HTERT RPE-1 (cell line): ENCODE measurements around the gene EDN1.
"Not testable (repeated sequence)": the region's sequence is repeated elsewhere in the genome, so short reads cannot be mapped to it uniquely, and the experiment has no call there.

Experiments
- in situ Hi-C: fragments of 300-500 bp; cut with MboI; formaldehyde crosslinking; loops from 4 replicates; pipeline ENCODE4 v1.14.3; 2020; ENCODE audit warnings: low sequenced_read_pairs

Gene EDN1

DNA sequence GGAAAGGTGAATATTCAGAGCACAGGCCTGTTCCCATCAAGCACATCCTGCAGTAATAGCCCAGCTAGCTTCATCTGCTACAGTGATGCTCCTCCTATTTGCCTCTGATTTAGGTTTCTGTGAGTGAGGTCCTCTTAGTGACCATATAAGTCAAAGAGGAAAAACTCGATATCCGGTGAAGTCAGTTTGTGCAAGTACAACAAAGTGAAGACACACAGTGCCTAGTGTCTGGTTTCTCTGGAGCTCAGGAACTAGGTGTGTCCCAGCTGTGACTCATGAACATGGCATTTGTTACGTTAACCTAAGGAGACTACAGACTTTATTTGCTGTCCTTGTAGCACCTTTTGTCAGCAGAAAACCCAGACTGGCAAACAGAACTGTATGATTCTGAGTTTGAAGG, 33.9 kb downstream of the EDN1 start:
- in situ Hi-C loops: no loop called here

DNA sequence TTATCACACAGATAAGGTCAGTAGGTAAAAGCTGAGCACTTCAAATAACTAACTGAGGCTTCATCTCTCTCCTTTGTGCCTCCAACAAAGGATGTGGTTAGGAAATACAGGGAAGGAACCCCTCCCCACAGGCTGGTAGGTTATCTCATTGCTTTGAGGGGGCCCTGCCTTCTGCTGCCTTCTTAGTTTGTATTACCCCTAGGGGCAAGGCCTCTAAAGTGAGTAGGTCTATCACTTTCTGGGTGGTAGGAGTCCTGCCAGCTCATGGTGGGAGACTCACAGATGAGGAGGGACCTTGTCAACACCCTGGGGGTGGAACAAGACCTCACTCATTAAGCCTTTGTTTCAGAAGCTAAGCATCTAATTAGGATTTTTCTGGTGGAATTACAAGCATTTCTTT, 34.6 kb downstream of the EDN1 start:
- in situ Hi-C loops: no loop called here

DNA sequence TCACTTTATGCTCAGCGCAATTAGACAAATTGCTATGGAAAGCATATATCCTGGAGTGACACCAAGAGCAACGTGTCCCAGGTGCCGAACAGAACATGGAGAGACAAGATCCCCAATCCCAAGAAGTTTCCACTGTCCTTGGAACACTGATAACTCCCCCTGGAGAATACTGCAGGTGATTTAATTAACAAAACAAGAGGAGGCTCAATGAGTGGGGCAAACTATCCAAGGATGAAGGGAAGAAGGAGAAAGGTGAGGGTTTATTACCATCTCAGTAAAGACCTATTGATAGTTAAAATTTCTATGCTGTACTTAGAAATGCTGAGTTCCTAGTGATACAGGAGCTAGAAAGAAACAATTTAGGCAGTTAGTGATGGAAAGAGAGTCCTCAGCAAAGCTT, 35.7 kb downstream of the EDN1 start:
- in situ Hi-C loops: no loop called here

DNA sequence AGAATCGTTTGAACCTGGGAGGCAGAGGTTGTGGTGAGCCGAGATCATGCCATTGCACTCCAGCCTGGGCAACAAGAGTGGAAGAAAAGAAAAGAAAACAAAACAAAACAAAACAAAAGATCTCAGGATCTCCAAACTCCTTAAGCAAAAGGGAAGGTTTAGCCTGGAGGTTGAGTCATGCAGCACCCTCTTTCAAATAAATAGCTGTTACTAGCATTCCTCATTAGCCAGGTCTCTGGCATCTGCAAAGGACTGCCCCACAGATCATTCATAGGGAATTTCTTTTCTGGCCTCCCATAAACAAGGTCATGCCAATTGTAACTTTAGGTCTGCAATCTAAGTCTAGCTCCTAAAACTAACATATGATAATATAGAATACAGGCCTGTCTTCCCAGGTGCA, 37.2 kb downstream of the EDN1 start:
- in situ Hi-C loops: no loop called here

DNA sequence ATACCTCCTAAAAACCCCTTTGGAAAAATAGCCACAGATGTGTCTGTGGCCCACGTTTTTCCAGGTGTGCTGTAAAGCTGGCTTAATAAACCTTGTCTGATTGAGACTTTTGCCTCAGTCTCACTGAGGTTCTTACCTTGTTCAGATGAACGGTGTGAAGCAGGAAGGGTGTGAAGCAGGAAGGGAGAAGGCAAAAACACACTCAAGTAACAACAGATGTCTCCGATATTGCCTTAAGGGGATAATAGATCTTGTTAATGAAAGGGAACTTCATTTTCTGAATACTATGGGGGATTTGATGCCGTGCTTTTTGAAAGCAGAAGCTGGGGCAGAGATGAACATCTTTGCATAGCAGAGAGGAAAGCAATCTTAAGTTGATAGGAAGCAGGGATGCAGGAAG, 37.8 kb downstream of the EDN1 start:
- in situ Hi-C loops: no loop called here

DNA sequence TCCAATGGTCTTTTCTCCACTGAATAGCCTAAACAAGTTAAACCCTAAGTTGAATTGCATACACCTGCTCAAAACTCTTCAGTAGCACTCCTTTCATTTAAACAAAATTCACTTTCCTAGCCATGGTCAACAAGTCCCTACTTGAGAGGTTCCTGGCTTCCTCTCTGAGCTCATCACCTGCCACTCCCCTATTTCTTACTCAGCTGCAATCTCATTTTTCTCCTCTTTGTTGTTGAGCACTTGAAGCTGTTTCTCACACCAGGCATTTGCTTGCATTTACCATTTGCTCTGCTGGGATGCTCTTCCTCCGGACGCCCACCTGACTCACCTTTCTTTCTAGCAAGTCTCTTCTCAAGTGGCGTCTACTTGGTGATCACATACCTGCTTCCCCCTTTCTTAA, 38.5 kb downstream of the EDN1 start:
- in situ Hi-C loops: no loop called here

DNA sequence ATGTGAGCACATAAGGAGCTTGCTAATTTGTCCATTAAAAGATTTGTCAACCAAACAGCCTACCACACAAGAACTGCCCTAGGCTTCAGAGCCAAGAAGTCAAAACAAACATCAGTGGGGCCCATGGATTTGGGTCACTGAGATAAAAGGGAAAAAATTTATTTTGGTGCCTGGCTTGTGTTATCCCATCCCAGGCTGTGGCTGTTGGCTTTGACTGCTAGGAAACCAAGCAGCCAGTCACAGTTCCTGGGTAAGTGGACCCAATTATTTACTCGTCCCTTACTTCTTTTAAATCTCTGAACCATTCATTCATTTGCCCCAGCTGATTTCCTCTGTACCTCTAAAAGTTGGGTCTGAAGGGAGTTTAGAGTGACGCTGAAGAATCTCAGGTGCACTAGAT, 41.3 kb downstream of the EDN1 start:
- in situ Hi-C loops: no loop called here

DNA sequence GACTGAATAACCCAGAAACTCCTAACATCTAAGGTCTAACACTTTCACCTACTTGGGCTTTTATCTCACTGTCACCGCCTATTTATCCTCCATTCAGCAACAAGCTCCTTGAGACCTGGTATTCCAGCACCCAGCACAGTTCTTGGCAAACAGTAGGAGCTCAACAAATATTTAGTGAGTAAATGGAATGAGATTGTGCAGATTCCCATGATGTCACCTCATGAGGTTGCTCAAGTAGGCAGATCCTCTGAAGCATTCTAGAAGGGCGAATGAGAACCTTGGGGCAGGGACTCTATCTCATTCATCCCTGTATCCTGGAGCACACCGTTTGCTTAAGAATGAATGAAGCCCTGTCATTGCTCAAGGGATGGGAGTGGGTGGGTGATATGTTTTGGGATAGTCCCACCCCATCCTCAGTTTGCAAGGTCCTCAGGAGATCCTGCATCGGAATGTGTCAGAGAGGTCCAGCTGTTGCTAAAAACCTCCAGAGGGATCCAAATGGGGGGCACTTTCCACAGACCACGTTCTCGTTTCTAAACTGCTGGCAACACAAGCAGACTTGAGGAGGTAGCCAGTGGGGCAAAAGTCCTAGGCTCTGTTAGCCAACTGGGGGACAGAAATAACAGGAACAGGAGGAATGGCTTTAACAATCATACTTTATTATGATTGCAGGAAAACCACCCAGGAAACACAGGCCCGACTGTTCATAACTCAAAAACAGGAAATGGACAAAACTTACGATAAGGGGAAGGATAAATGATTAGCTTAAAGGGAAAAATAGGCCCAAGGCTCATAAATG, 42.0 kb downstream of the EDN1 start:
- in situ Hi-C loops: no loop called here

DNA sequence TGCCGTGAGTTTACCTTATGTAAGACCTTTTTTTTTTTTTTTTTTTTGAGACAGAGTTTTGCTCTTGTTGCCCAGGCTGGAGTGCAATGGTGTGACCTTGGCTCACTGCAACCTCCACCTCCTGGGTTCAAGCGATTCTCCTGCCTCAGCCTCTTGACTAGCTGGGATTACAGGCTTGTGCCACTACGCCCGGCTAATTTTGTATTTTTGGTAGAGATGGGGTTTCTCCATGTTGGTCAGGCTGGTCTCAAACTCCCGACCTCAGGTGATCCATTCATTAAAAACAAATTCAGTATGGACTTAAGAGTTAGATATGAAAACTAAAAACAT, 42.6 kb downstream of the EDN1 start:
- in situ Hi-C loops: not testable (repeated sequence)

DNA sequence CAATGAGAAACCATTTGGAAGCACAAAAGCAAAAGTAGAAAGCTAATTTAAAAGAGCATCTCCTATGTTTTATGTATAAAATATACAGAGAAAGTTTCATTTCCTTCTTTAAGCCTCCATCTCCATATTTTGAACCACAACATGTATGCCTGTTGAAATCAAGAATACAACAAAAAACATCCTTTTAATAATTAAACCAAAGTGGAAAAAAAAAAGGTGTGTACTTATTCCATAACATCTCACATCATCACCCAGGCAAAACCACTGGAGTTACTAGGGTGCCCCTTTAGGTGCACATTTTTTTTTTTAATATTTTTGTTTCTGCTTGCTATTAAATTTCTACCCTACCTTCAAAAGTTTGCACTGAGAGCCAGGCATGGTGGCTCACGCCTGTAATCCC, 43.0 kb downstream of the EDN1 start:
- in situ Hi-C loops: no loop called here

DNA sequence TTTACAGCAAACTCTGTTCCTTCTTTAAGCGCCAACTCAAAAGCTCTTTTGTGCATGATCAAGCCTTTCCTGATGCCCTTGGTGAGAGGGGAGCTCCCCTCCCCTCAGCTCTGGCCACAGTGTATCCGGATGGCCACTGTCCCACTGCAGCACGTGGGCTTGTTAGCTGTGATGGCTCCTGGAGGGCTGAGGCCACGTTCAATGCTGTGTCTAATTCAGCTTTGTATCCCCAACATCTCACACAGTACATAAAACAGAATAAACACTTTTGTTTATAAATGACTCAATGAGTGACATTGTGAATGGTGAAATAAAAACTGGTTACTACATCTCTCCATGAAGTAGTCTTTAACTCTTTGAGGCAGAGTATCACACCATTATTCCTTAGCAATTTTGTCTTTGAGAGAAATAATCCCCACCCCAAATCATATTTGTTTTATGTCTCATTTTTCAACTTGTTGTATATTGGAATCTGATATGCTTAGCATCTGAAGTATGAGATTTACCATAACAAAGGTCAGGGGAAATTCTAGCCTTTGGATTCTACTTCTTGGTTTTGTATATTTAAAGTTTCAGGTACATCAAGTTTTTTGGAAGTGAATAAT, 44.5 kb downstream of the EDN1 start:
- in situ Hi-C loops: no loop called here

DNA sequence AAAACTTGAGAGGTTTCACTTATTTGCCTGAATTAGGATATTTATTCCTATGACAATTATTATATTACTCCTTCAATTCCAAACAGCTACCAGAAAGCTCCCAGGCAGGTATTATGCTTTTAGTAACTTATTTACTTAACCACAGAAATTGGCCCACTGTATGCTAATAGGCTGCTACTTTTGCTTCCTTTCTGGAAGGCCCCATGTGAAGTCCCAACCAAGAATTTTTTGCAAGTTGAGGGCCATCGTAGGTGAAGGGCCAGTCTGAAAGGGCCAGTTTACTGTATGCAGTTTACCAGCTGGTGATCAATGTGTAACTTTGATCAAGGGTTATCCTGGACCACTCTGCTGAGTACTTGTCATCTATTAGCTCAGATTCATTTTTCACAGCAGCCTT, 45.0 kb downstream of the EDN1 start:
- in situ Hi-C loops: no loop called here

DNA sequence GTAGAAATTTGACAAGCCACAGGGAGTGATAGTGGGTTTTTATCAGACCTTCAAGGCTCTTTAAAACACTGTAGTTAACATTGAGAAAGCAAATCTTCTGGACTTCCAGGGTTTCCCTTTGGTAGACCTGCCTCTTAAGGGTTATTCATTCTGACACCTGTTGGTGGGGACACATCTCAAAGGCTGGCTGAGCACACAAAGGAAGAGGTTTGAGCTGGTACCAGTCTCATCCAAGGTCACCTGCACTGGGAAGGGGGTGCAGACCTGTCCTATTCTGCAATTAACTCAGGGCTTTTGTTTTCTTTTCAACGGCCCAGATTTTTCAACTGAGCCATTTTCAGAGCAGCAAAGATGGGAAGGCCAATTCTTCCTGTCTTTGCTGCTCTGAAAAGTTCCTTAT, 45.6 kb downstream of the EDN1 start:
- in situ Hi-C loops: no loop called here

DNA sequence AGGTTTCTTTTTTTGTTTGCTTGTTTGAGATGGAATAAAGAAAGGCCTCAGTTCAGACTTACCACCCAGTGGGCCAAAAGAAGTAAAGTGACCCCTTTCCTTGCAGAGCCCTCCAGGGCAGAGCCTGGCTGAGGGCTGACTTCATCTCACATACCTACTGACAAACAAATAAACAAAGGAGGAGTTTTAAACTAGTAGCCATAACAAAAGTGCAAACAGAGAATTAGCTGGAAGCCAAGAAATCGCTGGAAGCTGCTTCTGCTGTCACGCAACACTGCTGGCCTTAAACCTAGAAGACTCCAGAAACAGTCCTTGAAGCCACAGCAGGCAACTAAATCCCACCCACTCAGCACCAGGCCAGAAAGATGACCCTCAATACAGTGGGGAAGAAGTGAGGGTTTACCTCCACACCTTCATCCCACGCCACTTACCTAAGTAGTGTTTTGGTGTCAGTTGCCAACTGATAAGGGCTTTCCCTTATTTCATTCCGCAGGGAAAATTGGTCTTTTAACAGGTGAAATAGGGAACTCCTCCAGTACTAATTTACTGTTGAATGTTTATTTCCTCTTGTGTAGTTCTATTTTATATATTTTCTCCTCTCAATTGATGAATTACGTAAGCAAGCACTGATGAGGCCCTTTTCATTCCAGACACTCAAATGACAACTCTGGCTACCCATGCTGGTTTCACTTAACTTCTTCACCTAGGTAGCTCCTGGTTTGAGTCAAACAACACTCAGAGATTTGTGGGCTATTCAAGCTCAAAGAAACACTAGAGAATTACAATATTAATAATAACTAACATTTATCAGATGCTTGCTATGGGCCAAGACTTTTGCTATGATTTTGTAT, 46.2 kb downstream of the EDN1 start:
- in situ Hi-C loops: no loop called here

DNA sequence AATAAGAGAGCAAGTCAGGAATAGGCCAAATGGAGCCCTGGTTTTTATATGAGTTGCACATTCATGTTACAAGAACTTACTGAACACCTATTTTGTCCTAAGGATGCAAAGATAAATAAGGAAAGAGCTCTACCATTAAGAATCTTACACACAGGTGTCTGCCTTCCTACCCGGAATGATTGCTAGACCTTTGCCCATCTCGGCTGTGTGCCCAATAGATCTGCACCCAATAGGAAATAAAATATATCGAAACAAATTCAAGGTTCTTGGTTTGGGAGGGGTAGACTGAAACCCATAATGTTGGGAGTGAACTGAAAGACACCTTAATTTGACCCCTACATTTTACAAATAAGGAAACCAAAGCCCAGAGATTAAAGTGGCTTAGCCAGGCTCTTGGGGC, 48.9 kb downstream of the EDN1 start:
- in situ Hi-C loops: no loop called here

DNA sequence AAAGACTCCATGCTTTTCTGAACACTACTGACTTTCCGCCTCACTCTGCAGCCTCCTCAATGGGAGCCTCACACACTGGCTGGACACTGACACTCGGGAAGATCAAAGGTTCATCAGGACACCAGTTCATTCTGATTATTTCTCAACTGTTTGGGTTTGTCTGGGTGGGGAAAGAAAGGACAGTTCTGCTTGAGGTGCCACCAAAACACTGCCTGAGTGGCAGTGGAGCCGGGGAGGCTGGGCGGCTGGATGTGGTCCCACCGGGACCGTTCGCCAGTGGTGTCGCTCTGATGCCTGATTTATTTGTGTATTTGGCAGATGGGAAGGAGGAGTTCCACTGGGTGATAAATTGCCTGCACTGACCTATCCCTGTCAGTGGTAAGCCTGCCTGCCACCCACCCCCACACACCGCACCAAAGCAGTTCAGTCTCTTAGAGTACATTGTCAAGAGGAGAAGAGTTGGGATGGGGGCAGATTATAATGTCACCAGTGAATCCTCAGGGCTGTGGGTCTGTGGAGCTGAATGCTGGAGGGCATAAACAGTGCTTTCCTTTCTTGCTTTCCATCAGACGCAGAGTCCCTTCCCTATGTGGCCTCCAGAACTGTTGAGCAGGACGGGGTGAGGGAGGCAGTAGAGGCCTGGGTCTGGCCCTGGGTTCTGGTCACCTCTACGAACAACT, 49.8 kb downstream of the EDN1 start:
- in situ Hi-C loops: no loop called here

DNA sequence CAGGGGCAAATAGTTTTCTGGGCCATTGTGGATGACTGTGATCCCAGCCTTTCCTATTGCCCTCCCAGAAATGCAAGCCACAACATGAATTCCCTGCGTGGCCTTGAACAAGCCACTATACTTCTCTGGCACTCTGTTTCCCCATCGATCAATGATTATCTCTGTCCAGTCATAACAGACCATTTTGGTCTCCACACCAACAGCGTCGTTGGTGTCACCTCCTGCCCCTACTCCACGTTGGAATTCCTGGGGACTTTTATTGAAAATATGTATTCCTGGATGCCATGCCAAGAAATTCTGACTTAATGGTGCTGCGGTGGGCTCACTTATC, 50.3 kb downstream of the EDN1 start:
- in situ Hi-C loops: no loop called here

DNA sequence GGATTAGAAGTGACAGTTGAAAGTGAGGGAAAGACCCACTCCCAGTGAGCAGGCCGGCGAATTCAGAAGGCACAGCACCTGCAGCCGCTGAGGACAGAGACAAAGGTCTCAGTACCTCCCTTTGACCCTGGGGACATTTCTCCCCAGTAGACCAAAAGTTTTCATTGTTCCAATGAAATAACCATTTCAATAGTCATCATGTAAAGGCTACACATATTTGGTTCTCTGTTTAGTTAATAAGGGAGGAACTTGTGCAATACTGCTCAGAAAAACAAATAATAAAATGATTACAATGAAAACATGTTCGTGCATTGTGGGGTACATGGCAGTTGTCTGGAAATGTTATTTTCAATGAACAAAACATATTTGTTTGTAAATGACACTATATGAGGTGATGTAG, 52.5 kb downstream of the EDN1 start:
- in situ Hi-C loops: no loop called here

DNA sequence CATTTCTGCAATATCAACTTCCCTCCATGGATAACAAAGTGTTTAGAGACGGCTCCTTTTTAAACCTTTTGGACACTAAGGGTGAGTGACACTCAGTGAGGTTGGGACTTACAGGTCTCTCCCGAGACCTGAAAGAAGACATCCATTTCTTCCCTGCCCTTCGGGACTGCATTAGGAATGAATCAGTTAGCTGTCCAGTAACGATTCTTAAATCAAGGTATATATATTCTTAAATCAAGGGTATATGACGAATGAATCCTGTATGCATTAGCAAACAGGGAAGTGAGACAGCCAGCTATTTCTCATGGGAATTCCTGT, 52.9 kb downstream of the EDN1 start:
- in situ Hi-C loops: no loop called here

DNA sequence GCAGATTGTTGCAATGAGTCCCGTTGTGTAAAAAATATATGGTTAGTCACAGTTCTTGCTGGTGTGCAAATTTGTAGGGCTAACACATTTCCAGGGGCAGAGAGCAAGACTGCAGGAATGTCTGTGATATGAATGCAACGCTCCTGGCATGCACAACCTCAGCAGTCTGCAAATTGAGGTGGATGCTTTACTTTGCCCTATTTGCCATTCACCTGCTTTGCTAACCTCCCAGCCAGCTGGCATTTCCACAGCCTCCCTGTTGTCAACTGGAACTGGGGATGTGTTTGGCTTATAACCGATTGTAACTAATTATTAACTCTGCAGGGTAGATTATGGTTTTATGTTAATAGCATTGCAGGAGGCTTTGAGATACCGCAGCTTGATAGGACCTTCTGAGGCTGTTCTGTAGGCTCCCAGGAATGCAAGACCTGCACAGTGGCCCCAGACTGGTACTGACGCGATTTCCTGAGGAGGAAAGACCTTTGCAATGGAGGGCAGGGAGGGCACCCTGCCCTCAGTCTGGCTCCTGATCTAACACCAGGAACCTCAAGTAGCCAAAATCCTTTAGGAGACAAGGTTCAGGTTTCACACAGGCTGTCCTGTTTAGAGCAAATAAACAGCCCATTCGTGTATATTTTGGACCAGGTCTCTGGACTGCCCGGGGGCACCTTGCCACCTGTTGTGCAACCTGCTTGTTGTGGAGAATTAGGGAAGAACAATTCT, 53.4 kb downstream of the EDN1 start:
- in situ Hi-C loops: no loop called here

DNA sequence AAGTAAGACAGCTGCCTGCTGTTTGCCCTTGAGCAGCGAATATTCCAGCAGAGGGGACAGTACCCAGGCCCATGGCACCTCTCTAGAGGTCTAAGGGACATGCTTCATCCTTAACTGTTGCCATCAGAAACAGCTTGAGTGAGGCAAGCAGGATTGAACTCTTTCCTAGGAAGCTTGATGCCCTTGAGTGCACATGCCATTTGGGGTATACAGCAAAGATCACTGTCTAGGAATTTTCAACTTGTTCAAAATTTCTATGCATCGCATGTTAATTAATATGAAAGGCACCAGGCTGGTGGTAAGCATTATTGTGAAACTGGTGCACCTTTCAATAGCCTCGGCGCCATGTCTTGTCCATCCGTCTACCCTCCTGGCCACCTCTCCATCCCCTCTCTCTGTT, 54.1 kb downstream of the EDN1 start:
- in situ Hi-C loops: no loop called here
